ENCODE measurements around the gene IGFBPL1.

The IGFBPL1 gene

GRCh38 chr9:38391278-38392118, 32.8 kb downstream of the IGFBPL1 start:
- TF ChIP-seq CTCF (IDR thresholded peaks at IDR 0.05) = no peak

- no peak for TF ChIP-seq CTCF (IDR thresholded peaks at IDR 0.05)
These were observed 33.4 kb downstream of the IGFBPL1 start for GRCh38 chr9:38390851-38391250.

GRCh38 chr9:38390442-38390841, 33.8 kb downstream of the IGFBPL1 start:
- TF ChIP-seq CTCF (IDR thresholded peaks at IDR 0.05) = no peak

GRCh38 chr9:38389313-38389712, 34.9 kb downstream of the IGFBPL1 start:
- TF ChIP-seq CTCF (IDR thresholded peaks at IDR 0.05) = no peak

- TF ChIP-seq CTCF (IDR thresholded peaks at IDR 0.05) = no peak
These were observed 35.7 kb downstream of the IGFBPL1 start for GRCh38 chr9:38388283-38389223.

- no peak for TF ChIP-seq CTCF (IDR thresholded peaks at IDR 0.05)
These were observed 36.5 kb downstream of the IGFBPL1 start for GRCh38 chr9:38387751-38388150.

GRCh38 chr9:38387066-38387465, 37.2 kb downstream of the IGFBPL1 start:
- no peak for TF ChIP-seq CTCF (IDR thresholded peaks at IDR 0.05)
